ENCODE data around the gene SLC26A11.
"Not testable (repeated sequence)": the region's sequence is repeated elsewhere in the genome, so short reads cannot be mapped to it uniquely, and the experiment has no call there.

SLC26A11 gene

DNA sequence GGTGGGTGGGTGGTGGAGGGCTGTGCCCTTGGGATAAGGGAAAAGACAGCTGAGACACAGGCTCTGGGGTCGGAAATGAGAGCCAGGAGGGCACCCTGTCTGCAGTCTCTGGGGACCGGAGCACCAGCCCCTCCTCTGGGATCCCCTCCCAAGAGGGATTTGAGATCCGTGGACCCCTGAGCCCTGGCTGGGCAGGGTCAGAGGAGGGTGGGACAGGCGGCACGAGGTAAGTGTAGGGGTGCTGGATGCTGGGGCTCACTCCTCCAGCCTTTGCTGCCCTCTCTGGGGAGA is 519 bp upstream of the SLC26A11 start:
- DNase-seq: no peak

DNA sequence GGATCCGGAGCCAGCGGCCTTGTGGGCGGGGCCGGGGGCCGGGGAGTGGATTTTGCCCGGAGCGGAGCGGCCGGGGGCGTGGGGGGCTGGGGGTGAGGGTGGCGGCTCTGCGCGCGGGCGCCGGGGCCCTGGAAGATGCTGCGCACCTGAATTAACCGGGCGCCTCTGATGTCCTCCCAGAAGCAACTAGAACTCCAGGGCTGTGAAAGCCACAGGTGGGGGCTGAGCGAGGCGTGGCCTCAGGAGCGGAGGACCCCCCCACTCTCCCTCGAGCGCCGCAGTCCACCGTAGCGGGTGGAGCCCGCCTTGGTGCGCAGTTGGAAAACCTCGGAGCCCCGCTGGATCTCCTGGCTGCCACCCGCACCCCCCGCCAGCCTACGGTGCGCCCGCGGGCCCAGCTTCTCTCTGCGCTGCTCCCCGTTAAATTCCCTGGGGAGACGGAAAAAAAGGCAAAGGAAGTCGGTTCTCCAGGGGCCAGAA is 549 bp downstream of the SLC26A11 start:
- no peak for DNase-seq

- no peak for DNase-seq
Measured at GRCh38 chr17:80221351-80222105, 1.3 kb downstream of the SLC26A11 start.

GRCh38 chr17:80222376-80223141 is 2.3 kb downstream of the SLC26A11 start:
- no peak for DNase-seq

GRCh38 chr17:80223142-80223815 is 3.1 kb downstream of the SLC26A11 start:
- DNase-seq: no peak

DNA sequence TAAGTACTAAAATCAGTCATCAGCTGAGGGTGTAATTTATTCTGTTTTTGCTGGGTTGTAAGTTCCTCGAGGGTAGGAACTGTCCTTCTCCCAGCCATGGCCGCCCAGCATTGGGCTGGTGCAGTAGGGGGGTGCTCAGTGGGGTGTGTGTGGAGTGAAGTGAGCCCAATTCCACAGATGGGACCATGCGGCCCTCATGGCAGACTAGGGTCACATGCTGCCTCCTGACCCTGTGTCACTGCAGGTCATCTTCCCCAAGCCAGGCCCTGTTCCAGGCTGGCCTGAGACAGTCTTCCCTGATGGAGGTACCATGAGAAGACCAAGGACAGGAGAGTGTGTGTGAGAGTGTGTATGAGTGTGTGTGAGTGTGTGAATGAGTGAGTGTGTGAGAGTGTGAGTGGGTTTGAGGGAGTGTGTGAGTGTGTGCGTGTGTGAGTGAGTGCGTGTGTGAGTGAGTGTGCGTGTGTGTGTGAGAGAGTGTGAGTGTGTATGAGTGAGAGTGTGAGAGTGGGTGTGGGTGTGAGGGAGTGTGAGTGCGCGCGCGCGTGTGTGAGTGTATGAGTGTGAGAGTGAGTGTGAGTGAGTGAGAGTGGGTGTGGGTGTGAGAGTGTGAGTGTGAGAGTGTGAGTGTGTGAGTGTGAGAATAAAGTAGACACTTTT is 3.7 kb downstream of the SLC26A11 start:
- DNase-seq: no peak

DNA sequence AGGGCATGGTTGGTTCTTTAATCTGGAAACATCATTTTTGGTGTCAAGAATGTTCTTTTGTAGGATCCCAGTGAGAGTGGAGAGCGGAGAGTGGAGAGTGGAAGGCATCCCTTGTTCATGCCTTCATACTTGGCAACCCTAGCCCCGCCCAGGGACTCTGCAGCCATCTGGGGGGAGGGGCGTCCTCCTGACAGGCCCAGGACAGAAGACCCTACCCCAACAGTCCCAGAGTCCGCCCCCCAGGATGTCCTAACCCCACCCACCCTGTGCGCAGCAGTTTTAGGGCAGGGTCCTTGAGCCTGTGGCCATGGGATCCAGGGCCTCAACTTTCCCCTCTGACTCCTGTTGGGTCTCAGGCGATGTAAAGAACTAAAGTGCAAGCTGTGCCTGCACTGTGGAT is 4.5 kb downstream of the SLC26A11 start:
- DNase-seq: no peak

DNA sequence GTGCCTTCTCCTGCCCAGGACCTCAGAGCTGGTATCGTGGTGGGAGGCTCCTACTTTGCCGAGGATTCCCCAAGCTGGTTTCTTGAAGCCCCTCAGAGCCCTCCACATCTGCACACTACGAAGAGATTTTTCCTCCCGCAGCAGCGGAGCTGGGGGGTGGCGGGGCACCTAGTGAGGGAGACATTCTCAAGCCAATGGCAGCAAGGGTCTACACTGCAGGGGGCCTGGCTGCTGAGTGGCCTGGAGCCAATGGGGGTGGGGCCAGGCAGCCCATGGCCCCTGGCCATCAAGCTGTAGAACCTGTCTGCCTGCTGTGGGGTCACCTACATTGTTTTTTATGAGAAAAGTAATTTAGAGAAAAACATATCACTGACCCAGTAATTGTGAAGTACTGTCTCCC is 5.0 kb downstream of the SLC26A11 start:
- DNase-seq: no peak

DNA sequence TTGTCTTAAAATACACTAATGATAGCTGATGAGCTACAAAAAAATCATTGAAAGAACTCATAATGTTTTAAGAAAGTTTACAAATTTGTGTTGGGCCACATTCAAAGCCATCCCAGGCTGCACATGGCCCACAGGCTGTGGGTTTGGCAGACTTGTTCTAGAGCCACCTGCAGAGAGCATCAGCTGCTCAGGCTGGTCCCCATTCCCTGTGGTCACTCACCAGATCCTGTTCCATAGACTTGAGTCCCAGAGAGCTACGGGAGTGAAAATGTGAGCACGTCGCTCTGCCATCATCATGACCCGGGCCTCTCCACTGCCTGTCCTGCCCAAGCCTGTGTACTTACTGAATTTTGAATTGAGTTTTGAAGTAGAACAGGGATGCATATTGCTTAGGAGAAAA is 6.9 kb downstream of the SLC26A11 start:
- DNase-seq: no peak

GRCh38 chr17:80227666-80228065 is 7.4 kb downstream of the SLC26A11 start:
- no peak for DNase-seq

DNA sequence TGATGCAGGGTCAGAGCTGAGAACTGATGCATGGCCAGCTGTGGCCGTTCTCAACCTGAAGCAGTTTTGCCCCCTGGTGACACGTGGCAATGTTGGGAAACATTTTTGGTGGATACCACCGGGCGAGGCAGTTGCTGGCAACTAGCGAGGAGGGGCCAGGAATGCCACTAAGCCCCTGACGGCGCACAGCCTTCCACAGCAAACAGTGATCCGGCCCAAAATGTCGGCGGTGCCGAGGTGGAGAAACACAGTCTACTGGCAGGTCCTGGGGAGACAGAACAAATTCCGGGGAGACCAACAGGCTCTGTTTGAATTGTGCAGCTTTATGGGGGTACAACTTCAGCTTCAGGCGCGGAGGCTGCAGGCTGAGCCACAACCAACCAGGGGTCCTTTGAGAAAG is 8.2 kb downstream of the SLC26A11 start:
- no peak for DNase-seq

- DNase-seq: no peak
Measured at GRCh38 chr17:80229011-80229410, 8.8 kb downstream of the SLC26A11 start.

DNA sequence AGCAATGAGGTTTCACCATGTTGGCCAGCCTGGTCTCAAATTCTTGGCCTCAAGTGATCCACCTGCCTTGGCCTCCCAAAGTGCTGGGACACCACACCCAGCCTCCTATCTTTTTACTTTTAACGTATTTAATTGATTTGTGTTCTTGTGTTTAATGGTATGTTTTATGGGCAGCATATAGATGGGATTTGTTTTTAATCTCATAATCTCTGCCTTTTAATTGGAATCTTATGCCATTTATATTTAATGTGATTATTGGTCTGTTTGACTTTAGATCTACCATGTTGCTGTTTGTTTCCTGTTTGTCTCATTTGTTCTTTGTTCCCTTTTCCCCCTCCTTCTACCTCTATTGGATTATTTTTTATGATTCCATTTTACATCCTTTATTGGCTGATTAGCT is 12.2 kb downstream of the SLC26A11 start:
- no peak for DNase-seq

GRCh38 chr17:80233202-80233601 is 13.0 kb downstream of the SLC26A11 start:
- no peak for DNase-seq

DNA sequence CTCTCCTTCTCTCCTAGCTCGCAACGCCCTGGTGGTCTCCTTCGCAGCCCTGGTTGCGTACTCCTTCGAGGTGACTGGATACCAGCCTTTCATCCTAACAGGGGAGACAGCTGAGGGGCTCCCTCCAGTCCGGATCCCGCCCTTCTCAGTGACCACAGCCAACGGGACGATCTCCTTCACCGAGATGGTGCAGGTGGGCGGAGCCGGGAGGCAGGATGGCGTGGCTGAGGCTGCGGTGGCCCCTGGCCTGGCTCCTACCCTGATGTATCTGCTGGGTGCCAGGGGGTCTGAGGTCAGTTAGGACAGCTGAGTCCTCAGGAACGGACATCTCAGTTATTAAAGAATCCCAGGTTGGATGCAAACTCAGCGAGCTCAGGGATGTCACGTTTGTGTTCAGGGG is 16.7 kb downstream of the SLC26A11 start:
- no peak for DNase-seq

DNA sequence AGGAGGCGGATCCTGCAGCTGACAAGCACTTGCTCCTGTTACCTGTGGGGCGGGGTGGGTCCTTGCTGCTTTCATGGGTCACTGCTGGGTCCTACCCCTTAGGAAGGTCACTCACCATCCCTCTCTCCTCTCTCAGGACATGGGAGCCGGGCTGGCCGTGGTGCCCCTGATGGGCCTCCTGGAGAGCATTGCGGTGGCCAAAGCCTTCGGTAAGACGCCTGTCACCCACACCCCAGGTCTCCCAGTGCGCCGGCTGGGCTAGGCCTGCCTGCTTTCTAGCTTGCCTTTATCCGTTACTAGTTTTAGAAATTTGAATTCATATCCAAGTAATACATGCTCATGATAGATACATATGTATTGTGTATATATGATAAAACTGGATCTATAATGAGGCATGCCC is 17.2 kb downstream of the SLC26A11 start:
- DNase-seq: no peak

DNA sequence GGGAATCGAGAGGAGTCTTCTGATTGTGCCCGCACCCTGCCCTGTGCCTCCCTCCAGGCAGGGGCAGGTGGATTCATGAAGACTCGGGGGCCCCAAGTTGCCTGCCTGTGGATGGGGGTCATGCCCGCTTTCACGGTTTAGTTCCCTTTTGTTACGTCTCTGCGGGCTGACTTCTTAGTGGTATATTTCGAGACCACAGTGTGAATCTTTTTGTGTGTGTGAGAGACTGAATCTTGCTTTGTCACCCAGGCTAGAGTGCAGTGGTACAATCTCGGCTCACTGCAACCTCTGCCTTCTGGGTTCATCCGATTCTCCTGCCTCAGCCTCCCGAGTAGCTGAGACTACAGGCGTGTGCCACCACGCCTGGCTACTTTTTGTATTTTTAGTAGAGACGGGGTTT is 22.3 kb downstream of the SLC26A11 start:
- no peak for DNase-seq

DNA sequence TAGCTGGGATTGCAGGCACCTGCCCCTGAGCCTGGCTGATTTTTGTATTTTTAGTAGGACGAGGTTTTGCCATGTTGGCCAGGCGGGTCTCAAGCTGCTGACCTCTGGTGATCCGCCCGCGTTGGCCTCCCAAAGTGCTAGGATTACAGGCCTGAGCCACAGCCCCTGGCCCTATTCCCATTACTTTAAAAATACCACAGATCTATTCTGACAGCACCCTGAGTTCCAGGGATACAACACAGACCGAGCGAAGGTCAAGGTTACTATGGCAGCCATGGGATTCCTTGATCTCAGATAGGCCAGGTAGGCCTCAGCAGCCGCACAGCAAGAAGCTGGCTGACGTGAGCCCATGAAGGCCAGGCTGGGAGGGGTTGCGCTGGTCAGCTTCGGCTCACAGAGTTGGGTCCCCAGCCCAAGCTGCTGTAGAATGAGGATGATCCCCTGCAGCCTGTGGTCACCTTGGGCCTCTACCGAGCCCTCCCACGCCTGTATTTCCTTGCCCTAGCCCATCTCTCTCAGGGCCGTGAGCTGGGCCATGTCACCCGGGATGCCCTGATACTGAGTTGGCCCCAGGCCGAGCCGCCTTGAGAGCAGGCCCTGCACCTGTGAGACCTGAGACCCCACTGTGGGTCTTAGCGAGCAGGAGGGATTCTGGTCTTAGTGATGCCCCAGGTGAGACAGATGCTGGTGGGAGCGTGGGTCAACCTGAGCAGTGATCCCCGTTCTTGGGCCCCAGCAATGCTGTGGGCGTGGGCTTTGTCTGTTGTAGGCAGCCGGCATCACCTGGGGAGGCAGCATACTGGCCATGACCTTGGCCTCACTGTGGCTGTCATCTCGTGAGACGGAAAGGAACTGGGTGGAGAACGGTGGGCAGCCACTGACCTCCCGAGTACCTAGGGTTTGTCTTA is 23.6 kb downstream of the SLC26A11 start:
- no peak for DNase-seq

DNA sequence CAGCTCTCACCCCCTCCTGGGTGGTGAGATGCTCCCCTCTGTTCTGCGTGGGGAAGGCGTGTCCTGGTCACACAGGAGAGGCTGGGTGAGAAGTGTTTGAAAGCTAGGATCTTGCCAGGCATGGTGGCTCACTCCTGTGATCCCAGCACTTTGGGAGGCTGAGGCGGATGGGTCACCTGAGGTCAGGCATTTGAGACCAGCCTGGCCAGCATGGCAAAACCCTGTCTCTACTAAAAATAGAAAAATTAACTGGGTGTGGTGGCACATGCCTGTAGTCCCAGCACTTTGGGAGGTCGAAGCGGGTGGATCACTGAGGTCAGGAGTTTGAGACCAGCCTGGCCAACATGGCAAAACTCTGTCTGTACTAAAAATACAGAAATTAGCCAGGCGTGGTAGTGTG is 24.2 kb downstream of the SLC26A11 start:
- DNase-seq: not testable (repeated sequence)

- no peak for DNase-seq
Measured at GRCh38 chr17:80244871-80245509, 24.8 kb downstream of the SLC26A11 start.

- DNase-seq: no peak
Measured at GRCh38 chr17:80245566-80246265, 25.5 kb downstream of the SLC26A11 start.

Data from NCI-H446 (cell line).